RKO (cell line): ENCODE results near the gene CDKL4.
A peak's percentile ranks its signal among the peaks of the same experiment; 100 is the strongest.
"Not testable (repeated sequence)": the region's sequence is repeated elsewhere in the genome, so short reads cannot be mapped to it uniquely, and the experiment has no call there.

ENCODE experiments used
- DNase-seq: peaks from one replicate; pipeline ENCODE4 v3.0.0-alpha.2; 2016; ENCODE audit warnings: low spot score

CDKL4 gene

GRCh38 chr2:39243469-39244123 is at the start of gene CDKL4:
TSS of gene CDKL4 (minus strand) at chr2:39243970.
- no peak for DNase-seq

GRCh38 chr2:39290433-39290832 is 46.7 kb upstream of the CDKL4 start:
- DNase-seq: no peak

- DNase-seq: no peak
Observed at GRCh38 chr2:39289609-39290008, 45.8 kb upstream of the CDKL4 start.

GRCh38 chr2:39283561-39283960 is 39.8 kb upstream of the CDKL4 start:
- DNase-seq: no peak

GRCh38 chr2:39281391-39281790 is 37.6 kb upstream of the CDKL4 start:
- DNase-seq: no peak

- no peak for DNase-seq
Observed at GRCh38 chr2:39275016-39275415, 31.2 kb upstream of the CDKL4 start.

GRCh38 chr2:39269941-39270340 is 26.2 kb upstream of the CDKL4 start:
- DNase-seq: no peak

- DNase-seq: no peak
Observed at GRCh38 chr2:39266916-39267434, 23.2 kb upstream of the CDKL4 start.

- peak; percentile 5 for DNase-seq
Observed at GRCh38 chr2:39266139-39266805, 22.5 kb upstream of the CDKL4 start.

- no peak for DNase-seq
Observed at GRCh38 chr2:39265315-39265714, 21.5 kb upstream of the CDKL4 start.

GRCh38 chr2:39264733-39265132 is 21.0 kb upstream of the CDKL4 start:
- no peak for DNase-seq

GRCh38 chr2:39260087-39260486 is 16.3 kb upstream of the CDKL4 start:
- DNase-seq: no peak

GRCh38 chr2:39256040-39256439 is 12.3 kb upstream of the CDKL4 start:
- no peak for DNase-seq

- DNase-seq: no peak
Observed at GRCh38 chr2:39252888-39253518, 9.2 kb upstream of the CDKL4 start.

GRCh38 chr2:39247512-39248043 is 3.8 kb upstream of the CDKL4 start:
- DNase-seq: no peak

GRCh38 chr2:39246382-39246980 is 2.7 kb upstream of the CDKL4 start:
- no peak for DNase-seq

- DNase-seq: not testable (repeated sequence)
Observed at GRCh38 chr2:39244963-39245625, 1.3 kb upstream of the CDKL4 start.

GRCh38 chr2:39244241-39244862 is 582 bp upstream of the CDKL4 start:
- not testable (repeated sequence) for DNase-seq

GRCh38 chr2:39241588-39241987 is 2.2 kb downstream of the CDKL4 start:
- no peak for DNase-seq

GRCh38 chr2:39240758-39241157 is 3.0 kb downstream of the CDKL4 start:
- no peak for DNase-seq

- no peak for DNase-seq
Observed at GRCh38 chr2:39234754-39235153, 9.0 kb downstream of the CDKL4 start.
